Activated CD4-positive, alpha-beta memory T cell treated with anti-CD3 and anti-CD28 coated beads for 36 hours (primary cell): Measurements from ENCODE around the gene SLMAP. TPM values are rescaled to one million over a fixed set of nuclear protein-coding genes. Genes with fewer than 3 reads are reported as not detected.

ENCODE experiments used
- CTCF ChIA-PET: fragments of 350-600 bp; sonication (Branson Sonifier 250); formaldehyde crosslinking; loops from one replicate; lab custom pipeline; 2021; ENCODE audit warnings: antibody characterized with exemption, inconsistent platforms; lab: Charles Lee
- POLR2A ChIA-PET: fragments of 350-600 bp; sonication (Branson Sonifier 250); formaldehyde crosslinking; loops from one replicate; lab custom pipeline; 2021; ENCODE audit warnings: antibody characterized with exemption; lab: Charles Lee
- DNase-seq: peaks from one replicate; pipeline ENCODE4 v3.0.0-alpha.2; 2020
- H3K27ac Mint-ChIP-seq: one replicate; pipeline ENCODE4 v1.8.0; 2021; ENCODE audit warnings: mixed read lengths
- H3K27me3 Mint-ChIP-seq: one replicate; pipeline ENCODE4 v1.8.0; 2021; ENCODE audit warnings: mixed read lengths
- H3K36me3 Mint-ChIP-seq: one replicate; pipeline ENCODE4 v1.8.0; 2021; ENCODE audit warnings: mixed read lengths
- H3K4me1 Mint-ChIP-seq: one replicate; pipeline ENCODE4 v1.8.0; 2021; ENCODE audit warnings: low read depth, mixed read lengths
- H3K4me3 Mint-ChIP-seq: one replicate; pipeline ENCODE4 v1.8.0; 2021; ENCODE audit warnings: mild to moderate bottlenecking, mixed read lengths
- H3K9me3 Mint-ChIP-seq: one replicate; pipeline ENCODE4 v1.8.0; 2021; ENCODE audit warnings: mixed read lengths
- intact Hi-C: fragments of 100-400 bp; cut with micrococcal nuclease; formaldehyde crosslinking; loops from one replicate; pipeline ENCODE4 v1.15.1; 2023
- total RNA-seq, 2 experiments: library from RNA; stranded (reverse); gene quantifications; one replicate each; pipeline ENCODE4 v1.2.3, GENCODE V29; 2021

Gene SLMAP
- total RNA-seq, 2 experiments from 2014 or later: 42.5 to 43.9 TPM

- intact Hi-C loops: loop anchor here (1.0 to 10.0 kb wide), 8 partner anchors 49 to 676 kb away; partner anchors contain the start of genes APPL1, ARF4, PDE12 and PDHB
- H3K27ac Mint-ChIP-seq: peak overlapping the region; percentile 98
- H3K9me3 Mint-ChIP-seq: no peaks in the 10 kb centered on the region
- H3K4me1 Mint-ChIP-seq: peaks cover 40% of the 10 kb centered on the region
- ChIA-PET CTCF (interaction anchor here (0.8 to 1.4 kb wide), 4 partner anchors 74 to 359 kb away, joined by 3 to 8 read pairs (median 4); partner anchors contain the start of gene PDE12), POLR2A (interaction anchor here (0.7 to 1.9 kb wide), 5 partner anchors 64 to 549 kb away, joined by 3 to 13 read pairs (median 3); partner anchors contain the start of genes ARF4, DENND6A, HTD2 and PDE12)
- H3K36me3 Mint-ChIP-seq: peaks cover 23% of the 10 kb centered on the region
- peak overlapping the region; percentile 97 for H3K4me3 Mint-ChIP-seq
- H3K27me3 Mint-ChIP-seq: no peaks in the 10 kb centered on the region
- peak; percentile 61 for DNase-seq
Observed at GRCh38 chr3:57756528-57757401, 656 bp downstream of the SLMAP start.

GRCh38 chr3:57757642-57758297 is 1.7 kb downstream of the SLMAP start:
- peak overlapping the region; percentile 97 for H3K4me3 Mint-ChIP-seq
- ChIA-PET CTCF (interaction anchor here (1.0 to 1.2 kb wide), 2 partner anchors 107 to 549 kb away, joined by 3 to 4 read pairs; partner anchors contain the start of gene HTD2), POLR2A (interaction anchor here (1.1 kb wide), 1 partner anchor 65 kb away, joined by 5 read pairs; the partner anchor contains the start of gene DENND6A)

GRCh38 chr3:57758686-57759085 is 2.6 kb downstream of the SLMAP start:
- Mint-ChIP-seq H3K4me1 (peaks cover 53% of the 10 kb centered on the region), H3K36me3 (peaks cover 31% of the 10 kb centered on the region), H3K9me3 (no peaks in the 10 kb centered on the region), H3K4me3 (no peak overlapping the region), H3K27me3 (no peaks in the 10 kb centered on the region), H3K27ac (no peak overlapping the region)
- intact Hi-C loops: loop anchor here (5.0 to 10.0 kb wide), 3 partner anchors 59 to 674 kb away; partner anchors contain the start of gene PDHB
- CTCF ChIA-PET: interaction anchor here (1.0 to 1.2 kb wide), 2 partner anchors 106 to 548 kb away, joined by 3 to 4 read pairs; partner anchors contain the start of gene HTD2
- no peak for DNase-seq
- POLR2A ChIA-PET: interaction anchor here (1.1 to 1.2 kb wide), 2 partner anchors 66 to 162 kb away, joined by 3 to 5 read pairs; partner anchors contain the start of genes ARF4 and DENND6A

More at GRCh38 chr3:57757642-57758297, 1.7 kb downstream of the SLMAP start:
- no peaks in the 10 kb centered on the region for H3K9me3 Mint-ChIP-seq
- H3K4me1 Mint-ChIP-seq: peaks cover 44% of the 10 kb centered on the region
- no peaks in the 10 kb centered on the region for H3K27me3 Mint-ChIP-seq
- intact Hi-C loops: loop anchor here (2.0 to 10.0 kb wide), 4 partner anchors 60 to 675 kb away; partner anchors contain the start of genes APPL1 and PDHB
- H3K36me3 Mint-ChIP-seq: peaks cover 25% of the 10 kb centered on the region
- H3K27ac Mint-ChIP-seq: no peak overlapping the region
- DNase-seq: no peak

- H3K4me1 Mint-ChIP-seq: peaks cover 59% of the 10 kb centered on the region
- H3K4me3 Mint-ChIP-seq: no peak overlapping the region
- intact Hi-C loops: no loop called here
- H3K27me3 Mint-ChIP-seq: no peaks in the 10 kb centered on the region
- no peak for DNase-seq
- ChIA-PET POLR2A (no interaction called here), CTCF (no interaction called here)
- no peak overlapping the region for H3K27ac Mint-ChIP-seq
- no peaks in the 10 kb centered on the region for H3K9me3 Mint-ChIP-seq
- peaks cover 36% of the 10 kb centered on the region for H3K36me3 Mint-ChIP-seq
Observed at GRCh38 chr3:57764794-57765193, 8.7 kb downstream of the SLMAP start.

- Mint-ChIP-seq H3K4me1 (peaks cover 52% of the 10 kb centered on the region), H3K27me3 (no peaks in the 10 kb centered on the region), H3K4me3 (no peak overlapping the region), H3K9me3 (no peaks in the 10 kb centered on the region), H3K36me3 (peaks cover 32% of the 10 kb centered on the region), H3K27ac (no peak overlapping the region)
- POLR2A ChIA-PET: interaction anchor here (1.1 kb wide), 1 partner anchor 30 kb away, joined by 3 read pairs; no protein-coding TSS in a partner anchor
- no peak for DNase-seq
- CTCF ChIA-PET: no interaction called here
- intact Hi-C loops: no loop called here
Observed at GRCh38 chr3:57768595-57768994, 12.5 kb downstream of the SLMAP start.

GRCh38 chr3:57770009-57770827 is 14.1 kb downstream of the SLMAP start:
- intact Hi-C loops: no loop called here
- DNase-seq: no peak
- Mint-ChIP-seq H3K4me1 (peaks cover 40% of the 10 kb centered on the region), H3K9me3 (no peaks in the 10 kb centered on the region), H3K27me3 (no peaks in the 10 kb centered on the region), H3K27ac (no peak overlapping the region), H3K36me3 (peaks cover 25% of the 10 kb centered on the region), H3K4me3 (no peak overlapping the region)
- ChIA-PET POLR2A (no interaction called here), CTCF (no interaction called here)

GRCh38 chr3:57772251-57772650 is 16.1 kb downstream of the SLMAP start:
- Mint-ChIP-seq H3K4me3 (no peak overlapping the region), H3K4me1 (peaks cover 31% of the 10 kb centered on the region), H3K27me3 (no peaks in the 10 kb centered on the region), H3K27ac (no peak overlapping the region), H3K9me3 (no peaks in the 10 kb centered on the region), H3K36me3 (peaks cover 17% of the 10 kb centered on the region)
- POLR2A ChIA-PET: no interaction called here
- intact Hi-C loops: no loop called here
- CTCF ChIA-PET: no interaction called here
- no peak for DNase-seq

- Mint-ChIP-seq H3K36me3 (peaks cover 5% of the 10 kb centered on the region), H3K9me3 (no peaks in the 10 kb centered on the region), H3K27ac (no peak overlapping the region), H3K4me1 (peaks cover 16% of the 10 kb centered on the region), H3K4me3 (no peak overlapping the region), H3K27me3 (no peaks in the 10 kb centered on the region)
- intact Hi-C loops: no loop called here
- DNase-seq: no peak
- POLR2A ChIA-PET: no interaction called here
- CTCF ChIA-PET: no interaction called here
Observed at GRCh38 chr3:57777774-57778173, 21.7 kb downstream of the SLMAP start.

- Mint-ChIP-seq H3K4me3 (no peak overlapping the region), H3K27ac (no peak overlapping the region), H3K27me3 (no peaks in the 10 kb centered on the region), H3K36me3 (peaks cover 5% of the 10 kb centered on the region), H3K4me1 (peaks cover 18% of the 10 kb centered on the region), H3K9me3 (no peaks in the 10 kb centered on the region)
- intact Hi-C loops: no loop called here
- CTCF ChIA-PET: no interaction called here
- DNase-seq: no peak
- POLR2A ChIA-PET: no interaction called here
Observed at GRCh38 chr3:57778494-57778893, 22.4 kb downstream of the SLMAP start.

GRCh38 chr3:57779666-57780065 is 23.6 kb downstream of the SLMAP start:
- H3K4me1 Mint-ChIP-seq: peaks cover 24% of the 10 kb centered on the region
- no peak overlapping the region for H3K4me3 Mint-ChIP-seq
- H3K9me3 Mint-ChIP-seq: no peaks in the 10 kb centered on the region
- no peak overlapping the region for H3K27ac Mint-ChIP-seq
- no peaks in the 10 kb centered on the region for H3K27me3 Mint-ChIP-seq
- DNase-seq: no peak
- intact Hi-C loops: no loop called here
- ChIA-PET CTCF (no interaction called here), POLR2A (no interaction called here)
- peaks cover 5% of the 10 kb centered on the region for H3K36me3 Mint-ChIP-seq
